Measurements from ENCODE around the gene TNFAIP2. TPM values are rescaled to one million over a fixed set of nuclear protein-coding genes. Genes with fewer than 3 reads are reported as not detected.
"Not testable (repeated sequence)": the region's sequence is repeated elsewhere in the genome, so short reads cannot be mapped to it uniquely, and the experiment has no call there.

Gene TNFAIP2
- total and polyA plus RNA-seq, 9 donors = 7.1 to 258 (median 27.4) TPM

GRCh38 chr14:103146141-103146709 is 23.0 kb downstream of the TNFAIP2 start:
- H3K27ac ChIP-seq = no peak overlapping the region
- no peaks in the 10 kb centered on the region for H3K36me3 ChIP-seq
- no peak for DNase-seq
- H3K4me3 ChIP-seq = no peak overlapping the region
- H3K27me3 ChIP-seq = no peaks in the 10 kb centered on the region
- WGBS, 3 donors = 87 to 93% (median 88%) methylated on average over 18 to 19 of the region's 19 CpGs
- TF ChIP-seq EP300 (IDR thresholded peaks at IDR 0.05) = no peak
- no peak for TF ChIP-seq CTCF (IDR thresholded peaks at IDR 0.05)
- no peak for TF ChIP-seq POLR2A (IDR thresholded peaks at IDR 0.05)
- intact Hi-C loops (cut with DNase I) = no loop called here
- H3K9me3 ChIP-seq = no peaks in the 10 kb centered on the region
- H3K4me1 ChIP-seq (ENCODE audit: insufficient read depth) = no peaks in the 10 kb centered on the region

GRCh38 chr14:103149351-103150237 is 26.3 kb downstream of the TNFAIP2 start:
- Histone ChIP-seq H3K27ac (no peak overlapping the region), H3K36me3 (no peaks in the 10 kb centered on the region), H3K4me3 (no peak overlapping the region), H3K27me3 (no peaks in the 10 kb centered on the region), H3K9me3 (no peaks in the 10 kb centered on the region), H3K4me1 (ENCODE audit: insufficient read depth) (no peaks in the 10 kb centered on the region)
- TF ChIP-seq POLR2A (IDR thresholded peaks at IDR 0.05) (no peak), EP300 (IDR thresholded peaks at IDR 0.05) (no peak), CTCF (IDR thresholded peaks at IDR 0.05) (no peak)
- intact Hi-C loops (cut with DNase I) = no loop called here
- DNase-seq = no peak
- 85 to 88% (median 86%) methylated on average over 10 of the region's 10 CpGs for WGBS, 3 donors

GRCh38 chr14:103151270-103151945 is 28.1 kb downstream of the TNFAIP2 start:
- Histone ChIP-seq H3K9me3 (no peaks in the 10 kb centered on the region), H3K4me3 (no peak overlapping the region), H3K27me3 (no peaks in the 10 kb centered on the region), H3K4me1 (ENCODE audit: insufficient read depth) (peaks cover 10% of the 10 kb centered on the region), H3K36me3 (no peaks in the 10 kb centered on the region), H3K27ac (no peak overlapping the region)
- no peak for DNase-seq
- intact Hi-C loops (cut with DNase I) = no loop called here
- 78 to 82% (median 79%) methylated on average over 15 of the region's 15 CpGs for WGBS, 3 donors
- TF ChIP-seq CTCF (IDR thresholded peaks at IDR 0.05) = no peak
- no peak for TF ChIP-seq EP300 (IDR thresholded peaks at IDR 0.05)
- TF ChIP-seq POLR2A (IDR thresholded peaks at IDR 0.05) = no peak

- WGBS, 3 donors = 46 to 52% (median 52%) methylated on average over 6 of the region's 6 CpGs
- Histone ChIP-seq H3K27me3 (no peaks in the 10 kb centered on the region), H3K27ac (no peak overlapping the region), H3K9me3 (no peaks in the 10 kb centered on the region), H3K4me1 (ENCODE audit: insufficient read depth) (peaks cover 10% of the 10 kb centered on the region), H3K36me3 (no peaks in the 10 kb centered on the region), H3K4me3 (no peak overlapping the region)
- intact Hi-C loops (cut with DNase I) = no loop called here
- TF ChIP-seq POLR2A (IDR thresholded peaks at IDR 0.05) = no peak
- TF ChIP-seq EP300 (IDR thresholded peaks at IDR 0.05) = no peak
- no peak for TF ChIP-seq CTCF (IDR thresholded peaks at IDR 0.05)
- peak in 3 of 5 donors; percentile 21 to 59 (median 26) for DNase-seq
Observed at GRCh38 chr14:103155010-103155409, 31.7 kb downstream of the TNFAIP2 start.

- DNase-seq; H3K4me3 ChIP-seq; H3K36me3 ChIP-seq; H3K27ac ChIP-seq; intact Hi-C loops (cut with DNase I); H3K9me3 ChIP-seq; H3K27me3 ChIP-seq: not testable (repeated sequence)
- peaks cover 10% of the 10 kb centered on the region for H3K4me1 ChIP-seq (ENCODE audit: insufficient read depth)
- 91 to 95% (median 93%) methylated on average over 10 to 12 of the region's 12 CpGs for WGBS, 3 donors
Observed at GRCh38 chr14:103155416-103155815, 32.2 kb downstream of the TNFAIP2 start.

Measured in ovary (tissue), 9 donors.